ENCODE measurements around the gene TAB2.

TAB2 gene

GRCh38 chr6:149333266-149333620, 15.7 kb downstream of the TAB2 start:
- peaks cover 100% of the 10 kb centered on the region for H3K79me2 ChIP-seq (ENCODE audit: low read length)
- TF ChIP-seq EZH2phosphoT487 (IDR thresholded peaks at IDR 0.05; ENCODE audit: low read depth) (no peak), CTCF (IDR thresholded peaks at IDR 0.05; ENCODE audit: low read depth, low read length) (no peak)
- no peak overlapping the region for H3K4me2 ChIP-seq (ENCODE audit: low read length)
- no peaks in the 10 kb centered on the region for H3K27me3 ChIP-seq (ENCODE audit: low read depth, low read length)
- H4K20me1 ChIP-seq (ENCODE audit: insufficient read depth, low read length) = peaks cover 99% of the 10 kb centered on the region
- peaks cover 43% of the 10 kb centered on the region for H3K4me1 ChIP-seq (ENCODE audit: low read length)
- H3K9me3 ChIP-seq (ENCODE audit: insufficient read depth, low read length) = no peaks in the 10 kb centered on the region
- no peak overlapping the region for H3K27ac ChIP-seq (ENCODE audit: low read length)
- no peak overlapping the region for H2AFZ ChIP-seq (ENCODE audit: low read depth, low read length)
- peaks cover 4% of the 10 kb centered on the region for H3K36me3 ChIP-seq (replicated peaks; ENCODE audit: low read depth, low read length)
- no peak overlapping the region for H3K9ac ChIP-seq (ENCODE audit: low read length)
- H3K4me3 ChIP-seq (ENCODE audit: low read length) = no peak overlapping the region

- Histone ChIP-seq H3K4me1 (ENCODE audit: low read length) (peaks cover 38% of the 10 kb centered on the region), H3K27ac (ENCODE audit: low read length) (no peak overlapping the region), H3K4me2 (ENCODE audit: low read length) (no peak overlapping the region), H3K9me3 (ENCODE audit: insufficient read depth, low read length) (no peaks in the 10 kb centered on the region), H4K20me1 (ENCODE audit: insufficient read depth, low read length) (peaks cover 99% of the 10 kb centered on the region), H3K36me3 (replicated peaks; ENCODE audit: low read depth, low read length) (peaks cover 10% of the 10 kb centered on the region), H2AFZ (ENCODE audit: low read depth, low read length) (no peak overlapping the region), H3K9ac (ENCODE audit: low read length) (no peak overlapping the region), H3K27me3 (ENCODE audit: low read depth, low read length) (no peaks in the 10 kb centered on the region), H3K79me2 (ENCODE audit: low read length) (peaks cover 100% of the 10 kb centered on the region), H3K4me3 (ENCODE audit: low read length) (no peak overlapping the region)
- TF ChIP-seq EZH2phosphoT487 (IDR thresholded peaks at IDR 0.05; ENCODE audit: low read depth) (no peak), CTCF (IDR thresholded peaks at IDR 0.05; ENCODE audit: low read depth, low read length) (no peak)
Measured at GRCh38 chr6:149334201-149334600, 16.7 kb downstream of the TAB2 start.

GRCh38 chr6:149334682-149335160, 17.2 kb downstream of the TAB2 start:
- Histone ChIP-seq H3K9me3 (ENCODE audit: insufficient read depth, low read length) (no peaks in the 10 kb centered on the region), H3K36me3 (replicated peaks; ENCODE audit: low read depth, low read length) (peaks cover 10% of the 10 kb centered on the region), H3K4me2 (ENCODE audit: low read length) (no peak overlapping the region), H3K9ac (ENCODE audit: low read length) (no peak overlapping the region), H3K4me1 (ENCODE audit: low read length) (peaks cover 35% of the 10 kb centered on the region), H4K20me1 (ENCODE audit: insufficient read depth, low read length) (peaks cover 97% of the 10 kb centered on the region), H3K27me3 (ENCODE audit: low read depth, low read length) (no peaks in the 10 kb centered on the region), H2AFZ (ENCODE audit: low read depth, low read length) (no peak overlapping the region), H3K79me2 (ENCODE audit: low read length) (peaks cover 100% of the 10 kb centered on the region), H3K27ac (ENCODE audit: low read length) (no peak overlapping the region), H3K4me3 (ENCODE audit: low read length) (no peak overlapping the region)
- TF ChIP-seq CTCF (IDR thresholded peaks at IDR 0.05; ENCODE audit: low read depth, low read length) = no peak
- TF ChIP-seq EZH2phosphoT487 (IDR thresholded peaks at IDR 0.05; ENCODE audit: low read depth) = no peak

- no peak for TF ChIP-seq CTCF (IDR thresholded peaks at IDR 0.05; ENCODE audit: low read depth, low read length)
- no peak for TF ChIP-seq EZH2phosphoT487 (IDR thresholded peaks at IDR 0.05; ENCODE audit: low read depth)
- Histone ChIP-seq H4K20me1 (ENCODE audit: insufficient read depth, low read length) (peaks cover 96% of the 10 kb centered on the region), H3K4me3 (ENCODE audit: low read length) (no peak overlapping the region), H3K27me3 (ENCODE audit: low read depth, low read length) (no peaks in the 10 kb centered on the region), H3K4me1 (ENCODE audit: low read length) (peaks cover 46% of the 10 kb centered on the region), H3K79me2 (ENCODE audit: low read length) (peaks cover 100% of the 10 kb centered on the region), H2AFZ (ENCODE audit: low read depth, low read length) (no peak overlapping the region), H3K9me3 (ENCODE audit: insufficient read depth, low read length) (no peaks in the 10 kb centered on the region), H3K4me2 (ENCODE audit: low read length) (peak overlapping the region; percentile 42), H3K9ac (ENCODE audit: low read length) (0 out of 2 replicates have a peak overlapping the region, but pooled peaks have one; percentile 6), H3K36me3 (replicated peaks; ENCODE audit: low read depth, low read length) (peaks cover 10% of the 10 kb centered on the region), H3K27ac (ENCODE audit: low read length) (0 out of 2 replicates have a peak overlapping the region, but pooled peaks have one; percentile 9)
Measured at GRCh38 chr6:149335924-149336608, 18.6 kb downstream of the TAB2 start.
